ENCODE measurements around the gene CTRB1. TPM values are rescaled to one million over a fixed set of nuclear protein-coding genes. Genes with fewer than 3 reads are reported as not detected.
"Not testable (repeated sequence)": the region's sequence is repeated elsewhere in the genome, so short reads cannot be mapped to it uniquely, and the experiment has no call there.

CTRB1 gene
- total RNA-seq, 1 donor from 2014 or later: not detected

DNA sequence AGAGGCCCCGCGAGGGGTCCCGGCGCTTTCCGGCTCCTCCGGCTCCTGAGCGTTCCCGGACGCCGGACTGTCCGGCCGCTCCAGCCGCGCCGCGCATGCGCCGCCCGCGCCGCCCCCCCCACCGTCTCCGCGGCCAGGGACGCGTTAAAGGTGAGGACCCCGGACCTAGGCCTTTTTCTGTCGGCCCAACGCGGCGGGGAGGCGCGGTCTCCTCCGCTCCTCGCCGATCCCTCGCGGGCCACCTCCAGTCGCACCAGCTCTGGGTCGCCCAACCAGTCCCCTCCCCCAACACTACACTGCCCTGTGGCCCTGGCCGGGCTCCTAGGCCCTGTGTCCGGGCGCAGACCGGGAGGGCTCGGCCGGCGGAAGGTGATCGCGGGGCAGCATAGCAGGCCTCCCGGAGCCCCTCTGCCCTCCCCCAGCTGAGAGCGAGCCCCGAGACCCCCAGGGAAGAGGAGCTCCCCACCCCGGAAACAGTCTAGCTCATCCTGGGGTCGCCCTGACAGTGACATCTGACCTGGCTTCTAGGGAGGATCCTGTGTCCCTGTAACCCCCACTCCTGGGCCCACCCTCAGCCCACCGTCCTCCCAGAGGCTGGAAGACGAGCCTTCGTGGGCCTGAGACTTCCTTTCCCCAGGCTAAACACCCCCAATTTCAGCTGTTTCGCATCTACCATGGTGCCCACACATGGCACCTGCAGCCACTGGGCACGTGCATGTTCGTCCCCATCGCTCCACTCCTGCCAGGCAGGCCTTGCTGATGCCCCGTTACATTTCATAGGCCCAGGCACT lies 47.3 kb downstream of the CTRB1 start:
- Histone ChIP-seq H3K4me3 (peak overlapping the region; percentile 98), H3K36me3 (no peaks in the 10 kb centered on the region), H3K27me3 (ENCODE audit: low read depth) (peaks cover 6% of the 10 kb centered on the region), H3K27ac (peak overlapping the region; percentile 92), H3K4me1 (peaks cover 49% of the 10 kb centered on the region), H3K9me3 (no peaks in the 10 kb centered on the region)
- DNase-seq: peak; percentile 83
- TF ChIP-seq, protein P1, sequence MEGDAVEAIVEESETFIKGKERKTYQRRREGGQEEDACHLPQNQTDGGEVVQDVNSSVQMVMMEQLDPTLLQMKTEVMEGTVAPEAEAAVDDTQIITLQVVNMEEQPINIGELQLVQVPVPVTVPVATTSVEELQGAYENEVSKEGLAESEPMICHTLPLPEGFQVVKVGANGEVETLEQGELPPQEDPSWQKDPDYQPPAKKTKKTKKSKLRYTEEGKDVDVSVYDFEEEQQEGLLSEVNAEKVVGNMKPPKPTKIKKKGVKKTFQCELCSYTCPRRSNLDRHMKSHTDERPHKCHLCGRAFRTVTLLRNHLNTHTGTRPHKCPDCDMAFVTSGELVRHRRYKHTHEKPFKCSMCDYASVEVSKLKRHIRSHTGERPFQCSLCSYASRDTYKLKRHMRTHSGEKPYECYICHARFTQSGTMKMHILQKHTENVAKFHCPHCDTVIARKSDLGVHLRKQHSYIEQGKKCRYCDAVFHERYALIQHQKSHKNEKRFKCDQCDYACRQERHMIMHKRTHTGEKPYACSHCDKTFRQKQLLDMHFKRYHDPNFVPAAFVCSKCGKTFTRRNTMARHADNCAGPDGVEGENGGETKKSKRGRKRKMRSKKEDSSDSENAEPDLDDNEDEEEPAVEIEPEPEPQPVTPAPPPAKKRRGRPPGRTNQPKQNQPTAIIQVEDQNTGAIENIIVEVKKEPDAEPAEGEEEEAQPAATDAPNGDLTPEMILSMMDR (IDR thresholded peaks at IDR 0.05): no peak
- ATAC-seq: peak; percentile 81 to 83
- intact Hi-C loops (cut with DNase I): no loop called here

DNA sequence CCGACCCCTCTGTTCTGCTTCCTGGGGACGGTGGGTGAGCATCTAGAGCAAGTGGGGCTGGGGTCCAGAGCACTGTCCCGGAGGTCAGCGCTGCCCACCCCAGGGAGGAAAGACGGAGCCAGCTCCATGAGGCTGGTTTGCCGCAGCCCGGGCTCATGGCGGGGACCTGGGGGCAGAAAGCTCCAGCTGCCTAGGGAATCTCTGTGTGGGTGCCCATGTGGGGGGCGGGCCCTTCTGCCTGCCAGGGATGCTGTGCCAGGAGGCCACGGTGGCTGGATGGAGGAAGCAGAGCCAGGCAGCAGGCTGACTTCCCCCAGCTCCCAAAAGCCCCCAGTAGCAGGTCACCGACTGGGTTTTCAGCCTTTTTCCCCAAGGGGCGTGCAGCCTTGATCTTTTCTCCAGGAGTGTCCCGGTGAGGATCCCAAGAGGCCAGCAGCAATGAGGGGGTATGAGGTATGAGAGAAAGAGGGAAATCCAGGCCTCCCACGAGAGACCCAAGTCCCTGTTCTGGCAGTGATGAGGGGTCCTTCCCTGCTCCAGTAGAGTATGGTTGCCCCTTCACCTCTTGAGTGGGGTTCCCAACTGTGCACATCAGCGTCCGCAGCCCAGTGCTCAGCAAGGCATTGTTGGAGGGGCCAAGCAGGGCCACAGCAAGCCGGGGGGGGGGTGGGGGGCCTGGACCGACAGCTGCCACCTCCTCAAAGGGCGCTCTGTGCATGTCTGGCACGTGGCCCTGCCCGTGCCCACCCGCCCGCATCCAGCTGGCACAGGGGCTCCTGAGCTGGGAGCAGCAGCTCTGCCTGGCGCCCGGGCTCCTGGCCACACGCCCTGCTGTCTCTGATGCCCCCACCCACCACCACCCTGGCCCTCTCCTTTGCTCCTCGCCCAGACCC lies 48.2 kb downstream of the CTRB1 start:
- TF ChIP-seq, protein P1 (IDR thresholded peaks at IDR 0.05): no peak
- ATAC-seq (no peak), DNase-seq (peak; percentile 45)
- intact Hi-C loops (cut with DNase I): no loop called here
- H3K4me1 ChIP-seq: peaks cover 40% of the 10 kb centered on the region
- no peaks in the 10 kb centered on the region for H3K9me3 ChIP-seq
- no peak overlapping the region for H3K27ac ChIP-seq
- H3K27me3 ChIP-seq (ENCODE audit: low read depth): peaks cover 6% of the 10 kb centered on the region
- H3K4me3 ChIP-seq: peak overlapping the region; percentile 98
- H3K36me3 ChIP-seq: no peaks in the 10 kb centered on the region

DNA sequence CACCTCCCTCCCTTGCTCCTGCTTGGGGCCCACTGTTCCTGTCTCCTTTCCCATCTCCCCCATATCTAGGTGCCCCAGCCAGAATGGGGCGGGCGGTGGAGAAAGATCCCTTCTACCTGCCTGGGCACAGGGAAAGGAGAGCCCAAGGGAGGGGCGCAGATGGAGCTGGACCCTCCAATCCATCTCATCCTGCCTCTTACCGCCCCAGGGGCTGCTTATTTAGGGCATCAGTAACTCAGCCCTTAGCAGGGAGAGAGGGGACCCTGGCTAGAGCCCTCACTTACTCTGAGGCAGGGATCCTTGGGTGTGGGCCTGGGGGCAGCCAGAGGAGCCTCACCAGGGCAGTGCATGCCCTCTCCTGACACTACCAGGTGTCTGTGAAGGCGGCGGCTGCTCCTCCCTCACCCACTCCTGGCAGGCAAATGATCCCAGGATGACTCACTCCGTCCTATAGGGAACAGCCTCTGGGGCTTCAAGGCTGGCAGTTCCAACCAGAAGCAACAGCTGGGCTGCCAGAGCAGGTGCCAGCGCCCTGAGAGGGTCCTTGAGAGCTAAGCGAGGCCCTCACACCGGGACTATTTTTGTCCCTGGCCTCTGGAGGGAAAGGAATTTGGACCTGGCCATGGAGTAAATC lies 49.0 kb downstream of the CTRB1 start:
- intact Hi-C loops (cut with DNase I): no loop called here
- Histone ChIP-seq H3K9me3 (no peaks in the 10 kb centered on the region), H3K4me1 (peaks cover 38% of the 10 kb centered on the region), H3K27me3 (ENCODE audit: low read depth) (peaks cover 6% of the 10 kb centered on the region), H3K27ac (no peak overlapping the region), H3K4me3 (no peak overlapping the region), H3K36me3 (no peaks in the 10 kb centered on the region)
- ATAC-seq (peak; percentile 69 to 75), DNase-seq (peak; percentile 73)
- TF ChIP-seq, protein P1 (IDR thresholded peaks at IDR 0.05): no peak

DNA sequence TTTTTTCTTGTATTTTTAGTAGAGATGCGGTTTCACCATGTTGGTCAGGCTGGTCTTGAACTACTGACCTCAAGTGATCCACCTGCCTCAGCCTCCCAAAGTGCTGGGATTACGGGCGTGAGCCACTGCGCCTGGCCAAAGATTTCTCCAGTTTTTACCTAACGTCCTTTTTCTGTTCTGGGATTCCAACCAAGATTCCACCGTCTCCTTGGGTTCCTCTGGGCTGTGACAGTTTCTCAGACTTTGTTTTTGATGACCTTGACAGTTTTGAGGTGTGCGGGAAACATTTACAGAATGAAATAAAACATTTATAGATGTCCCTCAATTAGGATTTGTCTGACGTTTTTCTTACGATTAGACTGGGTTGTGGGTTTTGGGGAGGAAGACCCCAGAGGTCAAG lies 50.6 kb downstream of the CTRB1 start:
- DNase-seq; H3K4me3 ChIP-seq; H3K9me3 ChIP-seq; H3K27ac ChIP-seq; ATAC-seq; intact Hi-C loops (cut with DNase I); H3K27me3 ChIP-seq (ENCODE audit: low read depth); H3K36me3 ChIP-seq: not testable (repeated sequence)
- peaks cover 22% of the 10 kb centered on the region for H3K4me1 ChIP-seq

DNA sequence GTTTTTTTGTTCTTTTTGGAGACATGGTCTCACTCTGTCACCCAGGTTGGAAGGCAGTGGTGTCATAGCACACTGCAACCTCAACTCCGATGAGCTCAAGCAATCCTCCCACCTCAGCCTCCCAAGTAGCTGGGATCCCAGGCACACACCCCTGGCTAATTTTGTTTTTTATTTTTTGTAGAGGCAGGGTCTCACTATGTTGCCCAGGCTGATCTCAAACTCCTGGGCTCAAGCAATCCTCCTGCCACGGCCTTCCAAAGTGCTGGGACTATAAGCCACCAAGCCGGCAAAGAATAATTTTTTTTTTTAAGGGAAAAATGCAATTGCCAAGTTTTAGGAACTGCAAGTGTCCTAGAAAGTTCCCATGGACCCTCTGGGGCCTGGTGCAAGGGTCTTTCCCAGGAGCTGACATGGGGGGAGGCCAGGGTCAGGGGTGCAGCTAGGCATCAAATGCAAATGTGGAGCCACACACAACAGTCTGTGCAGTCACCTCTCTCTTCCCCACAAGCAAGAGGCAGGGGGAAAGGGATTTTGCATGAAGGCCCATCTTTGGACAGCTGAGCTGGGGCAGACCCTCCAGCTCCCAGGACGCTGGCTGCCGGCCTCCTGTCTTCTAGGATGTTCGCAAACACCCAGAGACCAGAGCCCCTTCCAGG lies 52.8 kb downstream of the CTRB1 start:
- Histone ChIP-seq H3K4me1 (peaks cover 7% of the 10 kb centered on the region), H3K4me3 (no peak overlapping the region), H3K27me3 (ENCODE audit: low read depth) (no peaks in the 10 kb centered on the region), H3K36me3 (no peaks in the 10 kb centered on the region), H3K9me3 (no peaks in the 10 kb centered on the region), H3K27ac (no peak overlapping the region)
- DNase-seq (no peak), ATAC-seq (no peak)
- intact Hi-C loops (cut with DNase I): no loop called here
- TF ChIP-seq, protein P1 (IDR thresholded peaks at IDR 0.05): no peak
